ENCODE data around the gene CD276.

CD276 gene

GRCh38 chr15:73695773-73696640 is 11.8 kb downstream of the CD276 start:
- no peak for TF ChIP-seq FOXM1 (IDR thresholded peaks at IDR 0.05; ENCODE audit: borderline replicate concordance, low read depth)
- TF ChIP-seq MAX (IDR thresholded peaks at IDR 0.05) = no peak
- no peak for TF ChIP-seq ZBTB7A (IDR thresholded peaks at IDR 0.05; ENCODE audit: low read depth)
- no peak for TF ChIP-seq TCF12 (IDR thresholded peaks at IDR 0.05; ENCODE audit: low read depth)

GRCh38 chr15:73696641-73697001 is 12.4 kb downstream of the CD276 start:
- TF ChIP-seq USF1 (IDR thresholded peaks at IDR 0.05) = no peak
- no peak for TF ChIP-seq EP300 (IDR thresholded peaks at IDR 0.05; ENCODE audit: borderline replicate concordance)
- no peak for TF ChIP-seq CEBPB (IDR thresholded peaks at IDR 0.05)
- TF ChIP-seq TEAD4 (IDR thresholded peaks at IDR 0.05) = no peak
- TF ChIP-seq TCF12 (IDR thresholded peaks at IDR 0.05; ENCODE audit: low read depth) = no peak
- TF ChIP-seq RAD21 (IDR thresholded peaks at IDR 0.05; ENCODE audit: low read depth) = no peak
- TF ChIP-seq CREB1 (IDR thresholded peaks at IDR 0.05; ENCODE audit: low read depth) = no peak
- TF ChIP-seq EGR1 (IDR thresholded peaks at IDR 0.05) = no peak
- TF ChIP-seq REST (IDR thresholded peaks at IDR 0.05; ENCODE audit: low read depth) = no peak
- no peak for TF ChIP-seq NFIC (IDR thresholded peaks at IDR 0.05)
- TF ChIP-seq TAF1 (IDR thresholded peaks at IDR 0.05; ENCODE audit: low read depth) = no peak
- TF ChIP-seq MAX (IDR thresholded peaks at IDR 0.05) = no peak
- TF ChIP-seq YY1 (IDR thresholded peaks at IDR 0.05; ENCODE audit: low read depth) = no peak
- TF ChIP-seq ZBTB7A (IDR thresholded peaks at IDR 0.05; ENCODE audit: low read depth) = no peak
- no peak for TF ChIP-seq FOXM1 (IDR thresholded peaks at IDR 0.05; ENCODE audit: borderline replicate concordance, low read depth)

- no peak for TF ChIP-seq ZBTB7A (IDR thresholded peaks at IDR 0.05; ENCODE audit: low read depth)
- TF ChIP-seq NFIC (IDR thresholded peaks at IDR 0.05) = no peak
- no peak for TF ChIP-seq TAF1 (IDR thresholded peaks at IDR 0.05; ENCODE audit: low read depth)
- TF ChIP-seq REST (IDR thresholded peaks at IDR 0.05; ENCODE audit: low read depth) = no peak
- no peak for TF ChIP-seq EGR1 (IDR thresholded peaks at IDR 0.05)
- no peak for TF ChIP-seq RAD21 (IDR thresholded peaks at IDR 0.05; ENCODE audit: low read depth)
- no peak for TF ChIP-seq TCF12 (IDR thresholded peaks at IDR 0.05; ENCODE audit: low read depth)
These were observed 12.9 kb downstream of the CD276 start for GRCh38 chr15:73697033-73697467.

GRCh38 chr15:73699249-73700040 is 15.3 kb downstream of the CD276 start:
- TF ChIP-seq ZBTB7A (IDR thresholded peaks at IDR 0.05; ENCODE audit: low read depth) (no peak), TEAD4 (IDR thresholded peaks at IDR 0.05) (no peak), CEBPB (IDR thresholded peaks at IDR 0.05) (no peak), TCF12 (IDR thresholded peaks at IDR 0.05; ENCODE audit: low read depth) (no peak), TAF1 (IDR thresholded peaks at IDR 0.05; ENCODE audit: low read depth) (no peak), REST (IDR thresholded peaks at IDR 0.05; ENCODE audit: low read depth) (no peak), NFIC (IDR thresholded peaks at IDR 0.05) (no peak), FOXM1 (IDR thresholded peaks at IDR 0.05; ENCODE audit: borderline replicate concordance, low read depth) (no peak), MAX (IDR thresholded peaks at IDR 0.05) (no peak), USF1 (IDR thresholded peaks at IDR 0.05) (no peak), EGR1 (IDR thresholded peaks at IDR 0.05) (no peak), EP300 (IDR thresholded peaks at IDR 0.05; ENCODE audit: borderline replicate concordance) (no peak), RAD21 (IDR thresholded peaks at IDR 0.05; ENCODE audit: low read depth) (no peak), YY1 (IDR thresholded peaks at IDR 0.05; ENCODE audit: low read depth) (no peak), CREB1 (IDR thresholded peaks at IDR 0.05; ENCODE audit: low read depth) (no peak)
